ENCODE measurements around the gene CDCP2. TPM values are rescaled to one million over a fixed set of nuclear protein-coding genes. Genes with fewer than 3 reads are reported as not detected.

The CDCP2 gene
- total RNA-seq, 2 donors from 2014 or later: not detected

DNA sequence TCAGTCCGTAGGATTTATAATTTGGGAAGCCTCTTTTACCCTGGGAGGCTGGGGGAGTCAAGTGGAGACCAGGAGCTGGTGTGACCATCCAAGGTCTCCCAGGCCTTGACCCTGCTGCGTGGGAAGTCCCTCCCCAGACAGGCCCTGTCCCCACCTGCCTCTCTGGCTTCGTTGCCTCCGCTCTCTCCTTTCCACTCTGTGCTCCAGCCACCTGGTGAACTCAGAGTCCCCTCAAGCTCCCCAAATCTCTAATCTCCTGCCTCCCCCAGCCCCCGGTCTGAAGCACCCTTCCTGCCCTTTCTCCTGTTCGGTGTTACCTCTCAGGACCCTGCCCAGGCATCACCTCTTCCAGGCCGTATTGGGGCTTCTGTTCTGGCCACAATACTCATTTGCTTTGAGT is 27.9 kb downstream of the CDCP2 start:
- Histone ChIP-seq H3K27ac (no peak overlapping the region), H3K27me3 (replicated peaks; ENCODE audit: insufficient read depth) (no peaks in the 10 kb centered on the region), H3K4me1 (ENCODE audit: control insufficient read depth in 1 of 2, low read depth in 2 of 2) (peaks cover 0 to 5% of the 10 kb centered on the region in 2 donors), H3K9me3 (no peaks in the 10 kb centered on the region), H3K4me3 (no peak overlapping the region), H3K36me3 (no peaks in the 10 kb centered on the region)
- TF ChIP-seq, protein P1, sequence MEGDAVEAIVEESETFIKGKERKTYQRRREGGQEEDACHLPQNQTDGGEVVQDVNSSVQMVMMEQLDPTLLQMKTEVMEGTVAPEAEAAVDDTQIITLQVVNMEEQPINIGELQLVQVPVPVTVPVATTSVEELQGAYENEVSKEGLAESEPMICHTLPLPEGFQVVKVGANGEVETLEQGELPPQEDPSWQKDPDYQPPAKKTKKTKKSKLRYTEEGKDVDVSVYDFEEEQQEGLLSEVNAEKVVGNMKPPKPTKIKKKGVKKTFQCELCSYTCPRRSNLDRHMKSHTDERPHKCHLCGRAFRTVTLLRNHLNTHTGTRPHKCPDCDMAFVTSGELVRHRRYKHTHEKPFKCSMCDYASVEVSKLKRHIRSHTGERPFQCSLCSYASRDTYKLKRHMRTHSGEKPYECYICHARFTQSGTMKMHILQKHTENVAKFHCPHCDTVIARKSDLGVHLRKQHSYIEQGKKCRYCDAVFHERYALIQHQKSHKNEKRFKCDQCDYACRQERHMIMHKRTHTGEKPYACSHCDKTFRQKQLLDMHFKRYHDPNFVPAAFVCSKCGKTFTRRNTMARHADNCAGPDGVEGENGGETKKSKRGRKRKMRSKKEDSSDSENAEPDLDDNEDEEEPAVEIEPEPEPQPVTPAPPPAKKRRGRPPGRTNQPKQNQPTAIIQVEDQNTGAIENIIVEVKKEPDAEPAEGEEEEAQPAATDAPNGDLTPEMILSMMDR (IDR thresholded peaks at IDR 0.05): no peak
- no peak for ATAC-seq (ENCODE audit: insufficient number of reproducible peaks, low FRiP score, low read depth)
- no peak for DNase-seq (ENCODE audit: low spot score)

DNA sequence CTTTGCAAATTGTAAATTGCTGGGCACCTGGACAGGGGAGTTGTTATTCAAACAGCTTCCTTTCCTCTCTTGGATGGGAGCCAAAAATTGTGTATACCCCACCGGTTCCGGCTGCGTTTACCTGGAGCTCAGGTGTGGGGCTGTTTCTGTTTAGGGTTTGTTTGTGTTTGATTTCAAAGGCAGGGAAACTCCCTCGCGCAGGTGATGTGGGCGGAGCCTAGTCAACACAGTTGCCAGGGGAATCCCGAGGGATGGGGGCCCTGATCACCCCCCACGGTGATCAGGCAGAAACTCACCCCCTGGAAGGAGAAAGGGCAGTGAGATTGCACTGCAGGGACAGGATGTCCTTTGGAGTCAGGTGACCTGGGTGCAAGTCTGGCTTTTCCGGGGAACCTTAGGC is 28.3 kb downstream of the CDCP2 start:
- Histone ChIP-seq H3K36me3 (no peaks in the 10 kb centered on the region), H3K4me1 (ENCODE audit: control insufficient read depth in 1 of 2, low read depth in 2 of 2) (peaks cover 0 to 5% of the 10 kb centered on the region in 2 donors), H3K4me3 (no peak overlapping the region), H3K27ac (no peak overlapping the region), H3K27me3 (replicated peaks; ENCODE audit: insufficient read depth) (no peaks in the 10 kb centered on the region), H3K9me3 (no peaks in the 10 kb centered on the region)
- ATAC-seq (ENCODE audit: insufficient number of reproducible peaks, low FRiP score, low read depth) (no peak), DNase-seq (ENCODE audit: low spot score) (no peak)
- TF ChIP-seq, protein P1 (IDR thresholded peaks at IDR 0.05): no peak

DNA sequence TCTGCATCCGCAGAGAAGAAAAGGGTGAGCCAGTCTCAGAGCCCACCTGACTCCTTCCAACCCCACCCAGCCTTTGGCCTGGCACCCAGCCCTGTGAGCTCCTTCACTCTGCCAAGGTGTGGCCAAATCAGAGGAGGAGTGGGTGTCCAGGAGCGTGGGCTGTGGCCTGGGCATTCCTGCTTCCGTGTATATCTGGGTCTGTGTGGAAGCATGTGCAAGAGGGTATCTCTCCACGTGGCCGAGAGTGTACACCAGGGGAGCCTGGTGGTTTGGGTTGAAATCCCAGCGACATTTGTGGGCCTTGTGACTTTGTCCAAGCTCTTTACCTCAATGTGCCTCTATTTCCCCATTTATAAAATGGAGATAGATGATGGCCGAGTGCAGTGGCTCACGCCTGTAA is 29.8 kb downstream of the CDCP2 start:
- ATAC-seq (ENCODE audit: insufficient number of reproducible peaks, low FRiP score, low read depth) (no peak), DNase-seq (ENCODE audit: low spot score) (no peak)
- Histone ChIP-seq H3K9me3 (no peaks in the 10 kb centered on the region), H3K36me3 (no peaks in the 10 kb centered on the region), H3K27me3 (replicated peaks; ENCODE audit: insufficient read depth) (no peaks in the 10 kb centered on the region), H3K27ac (no peak overlapping the region), H3K4me1 (ENCODE audit: control insufficient read depth in 1 of 2, low read depth in 2 of 2) (peaks cover 0 to 5% of the 10 kb centered on the region in 2 donors), H3K4me3 (no peak overlapping the region)
- TF ChIP-seq, protein P1 (IDR thresholded peaks at IDR 0.05): no peak

DNA sequence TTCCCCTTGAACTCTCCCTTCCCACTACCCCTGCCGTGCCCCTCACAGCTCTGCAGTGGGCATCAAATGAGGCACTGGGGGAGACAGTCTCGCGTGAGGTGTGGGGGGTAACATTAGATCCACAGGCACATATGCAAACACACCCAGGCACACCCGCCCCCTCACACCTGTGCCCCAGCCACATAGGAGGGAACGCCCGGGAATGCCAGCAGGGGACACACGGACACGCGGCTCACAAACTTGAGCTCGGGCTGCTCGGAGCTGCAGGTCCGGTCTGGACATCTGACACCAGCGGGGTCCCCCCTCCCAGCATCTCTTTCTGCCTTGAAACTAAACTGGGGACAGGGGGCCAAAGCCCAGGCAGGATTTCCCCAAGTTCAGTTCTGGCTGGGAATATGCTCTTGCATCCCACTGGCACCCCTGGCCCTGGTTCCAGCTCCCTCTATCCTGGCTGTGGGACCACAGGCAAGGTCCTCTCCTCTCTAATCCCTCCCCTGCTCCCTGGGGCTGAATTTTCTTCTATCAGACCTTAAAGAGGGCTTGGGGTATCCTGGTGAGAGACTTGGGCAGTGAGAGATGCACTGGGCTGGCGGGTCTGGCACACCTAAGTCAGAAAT is 30.6 kb downstream of the CDCP2 start:
- no peaks in the 10 kb centered on the region for H3K9me3 ChIP-seq
- peaks cover 0 to 5% of the 10 kb centered on the region in 2 donors for H3K4me1 ChIP-seq (ENCODE audit: control insufficient read depth in 1 of 2, low read depth in 2 of 2)
- no peaks in the 10 kb centered on the region for H3K36me3 ChIP-seq
- ATAC-seq (ENCODE audit: insufficient number of reproducible peaks, low FRiP score, low read depth): no peak
- TF ChIP-seq, protein P1 (IDR thresholded peaks at IDR 0.05): no peak
- no peak overlapping the region for H3K27ac ChIP-seq
- peak overlapping the region; percentile 60 for H3K4me3 ChIP-seq
- no peak for DNase-seq (ENCODE audit: low spot score)
- no peaks in the 10 kb centered on the region for H3K27me3 ChIP-seq (replicated peaks; ENCODE audit: insufficient read depth)

DNA sequence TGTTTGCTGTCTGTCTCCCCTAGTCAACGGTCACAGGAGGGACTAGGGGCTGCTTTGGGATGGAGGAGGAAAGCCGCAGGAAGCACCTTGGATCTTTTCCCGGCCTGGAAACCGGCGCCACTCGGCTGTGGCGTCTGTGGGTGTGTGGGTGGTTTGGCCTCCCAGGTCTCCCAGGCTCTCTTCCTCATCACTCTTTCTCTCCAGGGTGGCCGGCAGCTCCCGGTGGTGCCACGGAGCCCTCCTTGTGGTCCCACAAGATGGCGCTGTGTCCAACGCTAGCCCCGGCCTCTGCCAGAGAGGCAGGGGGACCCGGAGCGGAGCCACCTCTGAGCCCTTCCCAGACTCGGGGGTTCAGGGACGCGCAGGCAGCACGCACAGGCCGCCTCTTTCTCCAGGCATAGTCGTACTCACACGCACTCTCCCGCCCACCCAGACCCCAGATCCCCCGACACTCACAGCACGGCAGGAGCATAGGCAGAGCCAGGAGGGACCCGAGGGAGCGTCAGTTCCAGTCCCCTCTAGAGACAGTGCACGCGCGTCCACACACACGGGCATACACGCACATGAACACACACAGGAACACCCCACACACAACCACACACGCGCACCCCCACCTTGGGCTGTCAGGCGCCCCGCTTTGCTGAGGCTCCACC is 31.2 kb downstream of the CDCP2 start:
- Histone ChIP-seq H3K4me3 (peak overlapping the region; percentile 60), H3K4me1 (ENCODE audit: control insufficient read depth in 1 of 2, low read depth in 2 of 2) (peaks cover 0 to 5% of the 10 kb centered on the region in 2 donors), H3K9me3 (no peaks in the 10 kb centered on the region), H3K27me3 (replicated peaks; ENCODE audit: insufficient read depth) (no peaks in the 10 kb centered on the region), H3K27ac (no peak overlapping the region), H3K36me3 (no peaks in the 10 kb centered on the region)
- TF ChIP-seq, protein P1 (IDR thresholded peaks at IDR 0.05): peak; percentile 67
- peak; percentile 41 for DNase-seq (ENCODE audit: low spot score)
- ATAC-seq (ENCODE audit: insufficient number of reproducible peaks, low FRiP score, low read depth): no peak

Data from thoracic aorta (tissue), 2 donors.